HG03432 (cell line): ENCODE measurements around the gene SEC63.
"Not testable (repeated sequence)": the region's sequence is repeated elsewhere in the genome, so short reads cannot be mapped to it uniquely, and the experiment has no call there.

Experiments used
- ATAC-seq: cut with Tn5 transposase; IDR thresholded peaks from one replicate; pipeline ENCODE4 v1.9.1; 2021; ENCODE audit warnings: mild to moderate bottlenecking, moderate library complexity; ENCODE audit not compliant: unreplicated experiment

Gene SEC63

DNA sequence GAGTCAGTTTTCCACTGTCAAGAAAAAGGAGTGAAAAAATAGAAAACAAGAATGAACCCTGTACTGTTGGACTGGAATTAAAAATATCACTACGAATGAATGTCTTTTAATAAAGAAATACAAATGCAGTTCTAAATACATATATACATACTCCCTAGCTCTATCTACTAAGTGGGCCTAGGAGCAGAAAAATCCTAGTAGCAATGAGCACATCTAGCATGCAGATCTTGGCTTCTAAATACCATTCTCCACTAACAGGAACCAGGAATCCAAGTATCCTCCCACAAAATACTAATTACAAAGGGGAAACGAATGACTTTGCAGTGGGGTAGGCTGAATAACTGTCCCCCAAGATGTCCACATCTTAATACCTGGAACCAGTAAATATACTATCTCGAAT is 25.4 kb downstream of the SEC63 start:
- ATAC-seq: no peak

GRCh38 chr6:107931894-107932293 is 26.1 kb downstream of the SEC63 start:
- ATAC-seq: no peak

DNA sequence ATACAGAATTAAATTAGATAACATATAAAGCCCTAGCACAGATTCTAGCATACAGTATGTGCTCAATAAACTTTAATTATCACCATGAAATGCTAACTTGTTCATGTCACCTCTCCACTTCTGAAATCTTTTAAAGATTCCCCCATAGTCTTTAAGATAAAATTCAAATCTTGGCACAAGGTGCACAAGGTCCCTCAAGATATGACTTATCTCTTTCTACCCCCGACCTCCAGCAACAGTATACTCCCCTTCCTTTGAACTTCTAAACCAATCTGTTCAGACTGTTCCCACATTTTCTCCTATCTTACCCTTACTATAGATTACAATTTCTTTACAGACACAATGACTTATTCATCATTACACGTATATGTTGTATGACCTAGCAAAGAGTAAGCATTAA is 29.0 kb downstream of the SEC63 start:
- ATAC-seq: no peak

GRCh38 chr6:107926697-107927544 is 31.1 kb downstream of the SEC63 start:
- not testable (repeated sequence) for ATAC-seq

DNA sequence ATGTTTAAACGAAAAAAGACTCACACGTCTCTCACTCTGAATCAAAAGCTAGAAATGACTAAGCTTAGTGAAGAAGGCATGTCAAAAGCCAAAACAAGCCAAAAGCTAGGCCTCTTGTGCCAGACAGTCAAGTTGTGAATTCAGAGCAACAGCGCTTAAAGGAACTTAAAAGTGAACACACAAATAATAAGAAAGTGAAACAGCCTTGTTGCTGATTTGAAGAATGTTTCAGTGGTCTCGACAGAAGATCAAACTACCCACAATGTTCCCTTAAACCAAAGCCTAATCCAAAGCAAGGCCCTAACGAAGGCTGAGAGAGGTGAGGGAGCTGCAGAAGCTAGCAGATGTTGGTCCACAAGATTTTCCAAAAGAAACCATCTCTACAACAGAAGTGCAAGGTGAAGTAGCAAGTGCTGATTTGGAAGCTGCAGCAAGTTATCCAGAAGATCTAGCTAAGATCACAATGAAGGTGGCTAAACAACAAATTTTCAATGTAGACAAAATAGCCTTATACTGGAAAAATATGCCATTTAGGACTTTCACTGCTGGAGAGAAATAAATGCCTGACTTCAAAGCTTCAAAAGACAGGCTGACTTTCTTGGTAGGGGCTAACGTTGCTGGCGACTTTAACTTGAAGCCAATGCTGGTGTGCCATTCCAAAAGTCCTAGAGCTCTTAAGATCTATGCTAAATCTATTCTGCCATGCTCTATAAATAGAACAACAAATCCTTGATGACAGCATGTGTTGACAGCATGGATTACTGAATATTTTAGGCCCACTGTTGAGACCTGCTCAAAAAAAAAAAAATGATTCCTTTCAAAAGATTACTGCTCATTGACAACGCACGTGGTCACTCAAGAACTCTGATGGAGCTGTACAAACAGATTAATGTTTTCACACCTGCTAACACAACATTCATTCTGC is 40.3 kb downstream of the SEC63 start:
- peak; percentile 62 for ATAC-seq

GRCh38 chr6:107916961-107917360 is 41.0 kb downstream of the SEC63 start:
- ATAC-seq: not testable (repeated sequence)

DNA sequence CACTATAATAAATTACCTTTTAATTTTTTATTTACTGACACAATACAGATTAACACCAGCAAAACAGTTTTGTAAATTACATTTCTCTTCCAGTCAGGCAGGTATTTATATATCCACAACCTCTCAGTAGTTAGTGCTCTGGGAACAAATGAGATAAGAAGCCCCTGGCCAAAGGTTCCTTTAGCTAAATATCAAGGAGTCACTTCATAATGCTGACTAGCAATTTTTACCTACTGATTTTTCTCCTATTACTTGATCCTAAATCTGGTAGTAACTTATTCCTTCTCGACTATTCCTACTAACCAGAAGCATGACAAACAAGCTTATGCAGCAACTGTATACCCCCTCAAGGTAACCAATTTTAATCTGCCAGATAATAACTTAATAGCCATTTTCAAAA is 46.3 kb downstream of the SEC63 start:
- ATAC-seq: no peak

- ATAC-seq: peak; percentile 45
Measured at GRCh38 chr6:107894809-107895396, 63.1 kb downstream of the SEC63 start.

DNA sequence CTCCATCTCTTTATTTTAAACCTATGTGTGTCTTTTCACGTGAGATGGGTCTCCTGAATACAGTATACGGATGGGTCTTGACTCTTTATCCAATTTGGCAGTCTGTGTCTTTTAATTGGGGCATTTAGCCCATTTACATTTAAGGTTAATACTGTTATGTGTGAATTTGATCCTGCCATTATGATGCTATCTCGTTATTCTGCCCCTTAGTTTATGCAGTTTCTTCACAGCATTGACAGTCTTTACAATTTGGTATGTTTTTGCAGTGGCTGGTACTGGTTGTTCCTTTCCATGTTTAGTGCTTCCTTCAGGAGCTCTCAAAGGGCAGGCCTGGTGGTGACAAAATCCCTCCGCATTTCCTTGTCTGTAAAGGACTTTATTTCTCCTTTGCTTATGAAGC is 67.6 kb downstream of the SEC63 start:
- not testable (repeated sequence) for ATAC-seq

DNA sequence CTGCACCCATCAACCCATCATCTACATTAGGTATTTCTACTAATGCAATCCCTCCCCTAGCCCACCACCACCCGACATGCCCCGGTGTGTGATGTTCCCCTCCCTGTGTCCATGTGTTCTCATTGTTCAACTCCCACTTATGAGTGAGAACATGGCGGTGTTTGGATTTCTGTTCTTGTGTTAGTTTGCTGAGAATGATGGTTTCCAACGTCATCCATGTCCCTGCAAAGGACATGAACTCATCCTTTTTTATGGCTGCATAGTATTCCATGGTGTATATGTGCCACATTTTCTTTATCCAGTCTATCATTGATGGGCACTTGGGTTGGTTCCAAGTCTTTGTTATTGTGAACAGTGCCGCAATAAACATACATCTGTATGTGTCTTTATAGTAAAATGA is 72.1 kb downstream of the SEC63 start:
- not testable (repeated sequence) for ATAC-seq

GRCh38 chr6:107879941-107880340 is 78.1 kb downstream of the SEC63 start:
- ATAC-seq: no peak

GRCh38 chr6:107877968-107878367 is 80.0 kb downstream of the SEC63 start:
- no peak for ATAC-seq

DNA sequence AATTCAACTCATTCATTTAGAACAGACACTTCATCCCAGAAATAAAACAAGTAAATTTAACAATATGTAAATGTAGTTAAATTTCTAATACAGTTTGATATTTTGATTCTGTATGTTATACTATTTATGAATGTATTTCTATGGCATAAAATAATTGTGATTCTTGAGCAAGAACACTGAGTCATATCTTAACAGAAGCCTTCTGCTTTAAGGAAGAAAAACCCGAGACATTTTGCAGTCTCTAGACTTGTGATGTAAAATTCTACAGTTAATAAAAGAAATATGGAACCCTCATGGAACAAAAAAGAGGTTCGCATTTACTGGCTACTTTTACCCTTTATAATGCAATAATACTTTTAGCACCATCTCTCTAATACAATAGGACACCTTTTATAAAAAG is 86.0 kb downstream of the SEC63 start:
- ATAC-seq: no peak

GRCh38 chr6:107871512-107871911 is 86.5 kb downstream of the SEC63 start:
- not testable (repeated sequence) for ATAC-seq

GRCh38 chr6:107871016-107871415 is 87.0 kb downstream of the SEC63 start:
- ATAC-seq: no peak

DNA sequence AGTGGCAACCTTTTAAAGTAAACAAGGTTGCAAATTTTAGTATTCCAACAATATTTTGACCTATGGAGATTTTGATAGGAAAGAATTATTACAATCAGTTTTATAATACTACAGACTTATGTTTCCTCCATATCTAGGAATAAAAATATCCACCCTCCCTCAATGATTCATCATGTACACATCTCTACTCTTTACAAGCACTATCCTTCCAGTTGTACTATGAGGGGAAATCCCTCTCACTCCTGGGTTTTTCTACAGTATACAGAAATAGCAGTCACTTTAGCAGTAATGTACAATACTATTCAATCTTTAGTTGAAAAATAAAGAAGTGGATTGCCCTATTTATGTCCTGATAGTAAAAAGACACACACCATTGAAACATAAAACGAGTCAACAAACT is 87.6 kb downstream of the SEC63 start:
- ATAC-seq: no peak

DNA sequence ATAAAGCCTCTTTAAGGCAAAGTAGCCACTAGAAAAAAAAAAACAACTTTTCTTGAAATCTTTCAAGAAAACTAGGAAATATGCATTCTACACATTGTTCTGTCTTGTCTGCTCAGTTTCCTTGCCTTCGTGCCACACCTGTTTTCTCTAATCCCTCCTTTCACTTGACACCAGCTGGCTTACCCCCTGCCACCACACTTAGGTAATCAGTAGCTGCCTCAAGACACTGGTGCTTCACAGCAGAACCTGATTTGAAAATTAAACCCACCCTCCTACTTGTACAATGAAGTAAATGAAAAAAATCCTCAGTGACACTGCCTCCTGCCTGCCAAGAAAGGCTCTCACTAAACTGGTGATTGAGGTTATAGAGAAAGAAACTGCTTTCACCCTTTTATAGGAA is 88.1 kb downstream of the SEC63 start:
- ATAC-seq: no peak

- no peak for ATAC-seq
Measured at GRCh38 chr6:107868867-107869611, 89.0 kb downstream of the SEC63 start.

- ATAC-seq: no peak
Measured at GRCh38 chr6:107867302-107867615, 90.7 kb downstream of the SEC63 start.

GRCh38 chr6:107866606-107867301 is 91.3 kb downstream of the SEC63 start:
- ATAC-seq: no peak
